Endothelial cell of umbilical vein (primary cell): ENCODE data around the gene DENND1A.

Experiments
- EZH2 ChIP-seq: IDR thresholded peaks from 2 replicates; pipeline ENCODE4 v1.6.1; 2012; ENCODE audit warnings: borderline replicate concordance, low read depth, mild to moderate bottlenecking, moderate library complexity, low read length, inconsistent platforms; ENCODE audit not compliant: severe bottlenecking
- FOS ChIP-seq: IDR thresholded peaks from 2 replicates; pipeline ENCODE4 v1.6.1; 2011; ENCODE audit warnings: mild to moderate bottlenecking, low read length, moderate library complexity, borderline replicate concordance; ENCODE audit not compliant: insufficient read depth
- GATA2 ChIP-seq: IDR thresholded peaks from 2 replicates; pipeline ENCODE4 v1.7.0; 2011; ENCODE audit warnings: low read depth, mild to moderate bottlenecking, moderate library complexity, mixed read lengths, low read length; ENCODE audit not compliant: insufficient read length, insufficient read depth
- JUN ChIP-seq: IDR thresholded peaks from 2 replicates; pipeline ENCODE4 v1.6.1; 2011; ENCODE audit warnings: borderline replicate concordance, low read depth; ENCODE audit not compliant: insufficient read length, insufficient read depth
- MYC ChIP-seq: IDR thresholded peaks from one replicate; pipeline ENCODE4 v1.6.1; 2011; ENCODE audit warnings: mild to moderate bottlenecking, low read depth, low read length
- POLR2A ChIP-seq: IDR thresholded peaks from 2 replicates; pipeline ENCODE4 v1.6.1; 2012; ENCODE audit warnings: low read depth, mild to moderate bottlenecking, control low read depth, low read length
- POLR2AphosphoS5 ChIP-seq: IDR thresholded peaks from 2 replicates; pipeline ENCODE4 v1.6.1; 2012; ENCODE audit warnings: low read depth, mild to moderate bottlenecking, control low read depth, low read length, moderate library complexity; ENCODE audit not compliant: insufficient read depth
- TF ChIP-seq, protein P1 (sequence below), 2 donors: IDR thresholded peaks; 1 replicate in 1 of 2; 2 replicates in 1 of 2; pipeline ENCODE4 v1.5.1; 2011; ENCODE audit warnings: low read length in 2 of 2, mild to moderate bottlenecking in 2 of 2, moderate library complexity in 2 of 2, control low read depth in 1 of 2, inconsistent platforms in 1 of 2, low read depth in 1 of 2; ENCODE audit not compliant: insufficient read depth in 1 of 2; ENCODE audit errors: extremely low read depth in 1 of 2
- TF ChIP-seq, protein P2 (sequence below): IDR thresholded peaks from 2 replicates; pipeline ENCODE4 v1.6.1; 2011; ENCODE audit not compliant: insufficient read depth, insufficient read length

DNA sequence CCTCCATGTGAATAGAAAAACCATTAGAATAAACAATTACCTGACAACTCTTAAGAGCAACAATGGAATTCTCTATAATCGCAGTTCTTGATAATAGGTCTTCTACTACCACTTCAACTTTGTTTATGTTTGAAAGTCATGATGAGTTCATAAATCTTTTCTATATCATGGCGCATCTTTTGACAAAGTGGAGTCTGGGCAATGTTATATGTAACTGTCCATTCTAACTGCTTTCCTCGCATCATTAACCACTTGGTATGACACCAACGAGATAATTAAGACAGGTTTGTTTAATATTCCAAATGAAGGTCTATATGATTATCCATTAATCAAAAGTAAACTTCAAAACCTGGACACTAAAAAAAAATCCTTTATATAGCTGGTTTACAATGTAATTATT is 272.0 kb downstream of the DENND1A start:
- TF ChIP-seq EZH2 = no peak
- TF ChIP-seq, protein P1, sequence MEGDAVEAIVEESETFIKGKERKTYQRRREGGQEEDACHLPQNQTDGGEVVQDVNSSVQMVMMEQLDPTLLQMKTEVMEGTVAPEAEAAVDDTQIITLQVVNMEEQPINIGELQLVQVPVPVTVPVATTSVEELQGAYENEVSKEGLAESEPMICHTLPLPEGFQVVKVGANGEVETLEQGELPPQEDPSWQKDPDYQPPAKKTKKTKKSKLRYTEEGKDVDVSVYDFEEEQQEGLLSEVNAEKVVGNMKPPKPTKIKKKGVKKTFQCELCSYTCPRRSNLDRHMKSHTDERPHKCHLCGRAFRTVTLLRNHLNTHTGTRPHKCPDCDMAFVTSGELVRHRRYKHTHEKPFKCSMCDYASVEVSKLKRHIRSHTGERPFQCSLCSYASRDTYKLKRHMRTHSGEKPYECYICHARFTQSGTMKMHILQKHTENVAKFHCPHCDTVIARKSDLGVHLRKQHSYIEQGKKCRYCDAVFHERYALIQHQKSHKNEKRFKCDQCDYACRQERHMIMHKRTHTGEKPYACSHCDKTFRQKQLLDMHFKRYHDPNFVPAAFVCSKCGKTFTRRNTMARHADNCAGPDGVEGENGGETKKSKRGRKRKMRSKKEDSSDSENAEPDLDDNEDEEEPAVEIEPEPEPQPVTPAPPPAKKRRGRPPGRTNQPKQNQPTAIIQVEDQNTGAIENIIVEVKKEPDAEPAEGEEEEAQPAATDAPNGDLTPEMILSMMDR (IDR thresholded peaks at IDR 0.05; ENCODE audit: extremely low read depth in 1 of 2, insufficient read depth in 1 of 2, low read depth in 1 of 2, low read length in 2 of 2) = no peak
- TF ChIP-seq, protein P2, sequence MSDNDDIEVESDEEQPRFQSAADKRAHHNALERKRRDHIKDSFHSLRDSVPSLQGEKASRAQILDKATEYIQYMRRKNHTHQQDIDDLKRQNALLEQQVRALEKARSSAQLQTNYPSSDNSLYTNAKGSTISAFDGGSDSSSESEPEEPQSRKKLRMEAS = no peak
- TF ChIP-seq JUN = no peak
- TF ChIP-seq POLR2A = no peak
- no peak for TF ChIP-seq POLR2AphosphoS5
- no peak for TF ChIP-seq GATA2
- no peak for TF ChIP-seq MYC
- TF ChIP-seq FOS = no peak
